ENCODE measurements around the gene ESF1.
"Not testable (repeated sequence)": the region's sequence is repeated elsewhere in the genome, so short reads cannot be mapped to it uniquely, and the experiment has no call there.

ESF1 gene

GRCh38 chr20:13788167-13788834 lies 3.6 kb upstream of the ESF1 start:
- DNase-seq = no peak

GRCh38 chr20:13786143-13786828 lies 1.6 kb upstream of the ESF1 start:
- no peak for DNase-seq

GRCh38 chr20:13784271-13784892 lies 337 bp downstream of the ESF1 start:
- no peak for DNase-seq

GRCh38 chr20:13783528-13783927 lies 1.2 kb downstream of the ESF1 start:
- no peak for DNase-seq

- no peak for DNase-seq
Measured at GRCh38 chr20:13778827-13779226, 5.9 kb downstream of the ESF1 start.

- DNase-seq = no peak
Measured at GRCh38 chr20:13777171-13777601, 7.5 kb downstream of the ESF1 start.

- DNase-seq = no peak
Measured at GRCh38 chr20:13775867-13776266, 8.9 kb downstream of the ESF1 start.

GRCh38 chr20:13772529-13772928 lies 12.2 kb downstream of the ESF1 start:
- DNase-seq = no peak

GRCh38 chr20:13771853-13772453 lies 12.8 kb downstream of the ESF1 start:
- no peak for DNase-seq

- no peak for DNase-seq
Measured at GRCh38 chr20:13770141-13770540, 14.6 kb downstream of the ESF1 start.

- DNase-seq = no peak
Measured at GRCh38 chr20:13765868-13766416, 18.8 kb downstream of the ESF1 start.

- no peak for DNase-seq
Measured at GRCh38 chr20:13765299-13765698, 19.4 kb downstream of the ESF1 start.

- DNase-seq = not testable (repeated sequence)
Measured at GRCh38 chr20:13760451-13760946, 24.2 kb downstream of the ESF1 start.

- no peak for DNase-seq
Measured at GRCh38 chr20:13758884-13759283, 25.8 kb downstream of the ESF1 start.

GRCh38 chr20:13756551-13756950 lies 28.2 kb downstream of the ESF1 start:
- no peak for DNase-seq

GRCh38 chr20:13755809-13756208 lies 28.9 kb downstream of the ESF1 start:
- no peak for DNase-seq

GRCh38 chr20:13753436-13754036 lies 31.2 kb downstream of the ESF1 start:
- no peak for DNase-seq

GRCh38 chr20:13749811-13750210 lies 34.9 kb downstream of the ESF1 start:
- no peak for DNase-seq

GRCh38 chr20:13745784-13746183 lies 38.9 kb downstream of the ESF1 start:
- no peak for DNase-seq

- DNase-seq = no peak
Measured at GRCh38 chr20:13744352-13744751, 40.4 kb downstream of the ESF1 start.

- no peak for DNase-seq
Measured at GRCh38 chr20:13741879-13742278, 42.8 kb downstream of the ESF1 start.

- DNase-seq = no peak
Measured at GRCh38 chr20:13739731-13740649, 44.7 kb downstream of the ESF1 start.
